GM21447 (cell line): ENCODE data around the gene SPDL1.
"Not testable (repeated sequence)": the region's sequence is repeated elsewhere in the genome, so short reads cannot be mapped to it uniquely, and the experiment has no call there.

ENCODE experiments used
- ATAC-seq: cut with Tn5 transposase; IDR thresholded peaks from one replicate; pipeline ENCODE4 v1.9.1; 2021; ENCODE audit not compliant: unreplicated experiment

SPDL1 gene

GRCh38 chr5:169569513-169569912 is 14.1 kb upstream of the SPDL1 start:
- ATAC-seq: no peak

- ATAC-seq: no peak
These were observed 12.2 kb upstream of the SPDL1 start for GRCh38 chr5:169571355-169571754.

- ATAC-seq: no peak
These were observed 9.4 kb upstream of the SPDL1 start for GRCh38 chr5:169574134-169574646.

GRCh38 chr5:169576181-169576598 is 7.4 kb upstream of the SPDL1 start:
- ATAC-seq: no peak

DNA sequence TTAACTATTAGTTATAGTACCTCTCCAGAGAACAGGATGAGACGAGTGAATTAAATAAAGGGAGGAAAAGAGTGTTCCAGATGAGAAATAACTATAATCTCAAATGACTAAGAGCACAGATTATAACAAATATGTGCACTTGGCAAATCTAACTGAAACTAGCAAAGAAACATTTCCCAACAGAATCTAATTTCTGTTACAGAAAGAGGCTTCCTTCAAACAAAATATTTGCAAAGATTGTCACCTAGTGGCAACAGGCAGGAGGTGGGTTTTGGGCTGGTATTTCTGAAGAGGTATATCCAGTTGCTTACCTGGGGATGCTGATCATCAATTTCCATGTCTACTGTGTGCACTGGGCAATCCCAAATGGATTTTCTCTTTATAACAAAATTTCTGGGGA is 5.6 kb upstream of the SPDL1 start:
- no peak for ATAC-seq

GRCh38 chr5:169580964-169581363 is 2.6 kb upstream of the SPDL1 start:
- no peak for ATAC-seq

- ATAC-seq: peak; percentile 39
These were observed 1.9 kb upstream of the SPDL1 start for GRCh38 chr5:169581580-169582227.

DNA sequence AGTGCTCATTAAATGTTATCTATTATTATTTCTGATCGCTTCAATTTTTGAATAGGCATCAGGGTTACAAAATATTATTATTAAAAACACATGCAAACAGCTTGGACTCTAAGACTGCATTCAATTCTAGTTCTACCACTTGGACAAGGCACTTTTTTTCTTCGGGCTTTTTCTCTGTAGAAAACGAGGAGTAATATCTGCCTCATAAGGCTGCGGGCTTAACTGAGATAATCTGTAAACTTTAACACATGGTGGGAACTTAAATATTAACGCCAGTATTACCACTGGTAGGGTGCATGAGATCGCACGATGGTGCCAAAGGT is 511 bp upstream of the SPDL1 start:
- ATAC-seq: peak; percentile 44

GRCh38 chr5:169584998-169585451 is 1.5 kb downstream of the SPDL1 start:
- no peak for ATAC-seq

GRCh38 chr5:169590602-169591001 is 7.0 kb downstream of the SPDL1 start:
- no peak for ATAC-seq

- no peak for ATAC-seq
These were observed 8.1 kb downstream of the SPDL1 start for GRCh38 chr5:169591636-169592035.

- ATAC-seq: no peak
These were observed 9.5 kb downstream of the SPDL1 start for GRCh38 chr5:169592937-169593650.

DNA sequence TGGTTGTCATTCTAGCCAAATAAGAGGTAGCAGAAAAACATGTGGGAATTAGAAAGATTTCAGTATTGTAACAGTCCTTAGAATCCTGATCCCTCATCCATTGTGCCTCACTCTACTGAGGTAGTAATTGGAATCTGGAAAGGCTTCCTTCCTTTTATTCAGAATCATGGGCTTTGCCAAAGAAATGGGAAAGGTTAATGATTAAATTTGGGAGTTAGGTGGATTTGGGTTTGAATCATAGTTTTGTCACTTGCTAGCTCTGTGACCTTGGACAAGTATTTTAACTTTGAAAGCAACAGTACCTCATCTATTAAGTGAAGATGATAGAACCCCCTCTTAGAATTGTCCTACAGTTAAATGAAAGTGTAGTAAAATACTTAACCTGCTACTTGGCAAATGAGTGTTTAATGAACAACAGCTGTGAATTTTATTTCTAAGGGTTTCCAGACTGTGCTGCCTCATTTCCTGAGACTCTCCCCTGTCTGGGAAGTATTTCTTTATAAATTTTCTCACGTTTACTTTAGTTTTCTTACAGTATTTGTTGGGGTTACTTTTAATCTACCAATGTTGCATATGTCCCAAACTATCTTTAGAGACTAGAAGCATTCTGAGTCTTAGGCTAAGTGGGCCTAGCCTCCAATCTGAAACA is 11.7 kb downstream of the SPDL1 start:
- ATAC-seq: no peak

DNA sequence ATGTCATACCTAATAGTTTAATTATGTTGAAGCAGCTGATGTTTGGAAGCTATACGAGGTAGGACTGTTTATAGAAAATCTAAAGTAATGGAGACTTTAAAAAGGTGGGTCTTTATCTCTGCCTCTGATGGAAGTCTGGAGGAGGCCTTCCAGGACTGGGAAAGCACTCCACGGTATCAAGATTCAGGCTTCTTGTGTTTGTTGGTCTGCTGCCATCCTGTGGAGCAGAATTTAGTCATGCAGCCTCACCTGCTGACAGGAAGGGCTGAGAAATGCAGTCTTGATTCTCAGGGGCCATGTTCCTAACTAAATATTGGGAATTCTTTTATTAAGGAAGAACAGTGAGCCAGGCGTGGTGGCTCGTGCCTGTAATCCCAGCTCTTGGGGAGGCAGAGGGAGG is 15.9 kb downstream of the SPDL1 start:
- no peak for ATAC-seq

- ATAC-seq: no peak
These were observed 19.0 kb downstream of the SPDL1 start for GRCh38 chr5:169602535-169602934.

DNA sequence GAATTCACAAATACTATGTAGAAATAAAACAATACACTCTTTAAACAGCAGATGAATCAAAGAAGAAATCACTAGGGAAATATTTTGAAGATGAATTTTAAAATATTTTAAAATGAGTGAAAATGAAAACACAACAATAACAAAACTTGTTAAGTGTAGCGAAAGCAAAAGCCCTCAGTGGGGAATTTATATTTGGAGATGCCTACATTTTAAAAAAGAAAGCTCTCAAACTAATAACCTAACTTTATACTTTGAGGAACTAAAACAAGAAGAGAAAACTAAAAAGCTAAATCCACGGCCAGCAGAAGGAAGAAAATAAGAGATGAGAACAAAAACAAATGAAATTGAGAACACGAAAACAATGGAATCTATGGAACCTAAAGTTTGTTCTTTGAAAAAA is 22.7 kb downstream of the SPDL1 start:
- no peak for ATAC-seq

DNA sequence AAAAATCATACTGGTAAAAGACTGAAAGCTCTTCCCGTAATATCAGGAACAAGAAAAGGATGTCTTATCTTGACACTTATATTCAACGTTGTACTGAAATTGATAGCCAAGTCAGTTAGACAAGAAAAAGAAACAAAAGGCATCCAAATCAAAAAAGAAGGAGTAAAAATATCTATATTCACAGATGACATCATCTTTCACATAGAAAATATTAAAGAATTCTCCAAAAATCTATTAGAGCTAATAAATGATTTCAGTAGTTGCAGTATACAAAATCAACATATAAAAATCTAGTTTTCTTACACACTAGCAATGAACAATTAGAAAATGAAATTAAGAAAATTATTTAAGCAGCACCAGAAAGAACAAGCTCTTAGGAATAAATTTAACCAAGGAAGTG is 24.3 kb downstream of the SPDL1 start:
- no peak for ATAC-seq

- ATAC-seq: no peak
These were observed 26.1 kb downstream of the SPDL1 start for GRCh38 chr5:169609716-169610115.

- ATAC-seq: no peak
These were observed 27.0 kb downstream of the SPDL1 start for GRCh38 chr5:169610606-169611005.

DNA sequence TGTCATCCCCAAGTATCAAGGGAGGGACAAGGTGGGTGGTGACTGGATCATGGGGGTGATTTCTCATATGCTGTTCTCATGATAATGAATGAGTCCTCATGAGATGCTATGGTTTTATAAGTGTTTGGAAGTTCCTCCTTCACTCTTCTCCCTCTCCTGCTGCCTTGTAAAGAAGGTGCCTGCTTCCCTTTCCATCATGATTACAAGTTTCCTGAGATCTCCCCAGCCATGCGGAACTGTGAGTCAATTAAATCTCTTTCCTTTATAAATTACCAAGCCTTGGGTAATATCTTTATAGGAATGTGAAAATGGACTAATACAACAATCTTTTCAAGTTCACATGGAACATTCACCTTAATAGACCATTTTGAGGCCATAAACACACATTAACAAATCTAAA is 32.0 kb downstream of the SPDL1 start:
- no peak for ATAC-seq

DNA sequence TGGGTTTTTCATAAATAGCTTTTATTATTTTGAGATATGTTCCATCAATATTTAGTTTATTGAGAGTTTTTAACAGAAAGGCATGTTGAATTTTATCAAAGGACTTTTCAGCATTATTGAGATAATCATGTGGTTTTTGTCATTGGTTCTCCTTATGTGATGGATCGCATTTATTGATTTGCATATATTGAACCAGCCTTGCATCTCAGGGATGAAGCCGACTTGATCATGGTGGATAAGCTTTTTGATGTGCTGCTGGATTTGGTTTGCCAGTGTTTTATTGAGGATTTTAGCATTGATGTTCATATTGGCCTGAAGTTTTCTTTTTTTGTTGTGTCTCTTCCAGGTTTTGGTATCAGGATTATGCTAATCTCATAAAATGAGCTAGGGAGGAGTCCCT is 40.7 kb downstream of the SPDL1 start:
- not testable (repeated sequence) for ATAC-seq

GRCh38 chr5:169626779-169627178 is 43.2 kb downstream of the SPDL1 start:
- no peak for ATAC-seq
